HepG2 (cell line): ENCODE measurements around the gene HDGFL2. TPM values are rescaled to one million over a fixed set of nuclear protein-coding genes. Genes with fewer than 3 reads are reported as not detected.

Source experiments
- AFF4 ChIP-seq: sonication (generic); formaldehyde crosslinking; IDR thresholded peaks from 2 replicates; pipeline ENCODE4 v1.4.0; 2020; ENCODE audit warnings: missing genetic modification reagents
- HNF4A ChIP-seq: sonication (generic); formaldehyde crosslinking; IDR thresholded peaks from 2 replicates; pipeline ENCODE4 v1.4.0; 2020; ENCODE audit warnings: missing genetic modification reagents
- KDM3A ChIP-seq: IDR thresholded peaks from 2 replicates; pipeline ENCODE4 v1.6.1; 2018; ENCODE audit warnings: low read depth, missing compliant biosample characterization
- KDM6A ChIP-seq: IDR thresholded peaks from 2 replicates; pipeline ENCODE4 v1.6.1; 2016; ENCODE audit warnings: low read depth
- MAZ ChIP-seq, 2 experiments: sonication (generic) in 1 of 2; formaldehyde crosslinking in 1 of 2; IDR thresholded peaks; 2 replicates each; pipeline versions ENCODE4 v1.5.0 to v1.6.1; 2012 to 2020; ENCODE audit warnings: low read depth in 2 of 2, mild to moderate bottlenecking in 2 of 2, borderline replicate concordance in 1 of 2, improper control_type of control experiment in 1 of 2, low read length in 1 of 2, missing genetic modification reagents in 1 of 2, moderate library complexity in 1 of 2
- MTF1 ChIP-seq: sonication (generic); formaldehyde crosslinking; IDR thresholded peaks from 2 replicates; pipeline ENCODE4 v1.5.0; 2020; ENCODE audit warnings: missing genetic modification reagents
- SRF ChIP-seq: IDR thresholded peaks from 2 replicates; pipeline ENCODE4 v1.6.1; 2011; ENCODE audit warnings: mild to moderate bottlenecking, low read depth, low read length, moderate library complexity
- ZBTB1 ChIP-seq: sonication (generic); formaldehyde crosslinking; IDR thresholded peaks from 2 replicates; pipeline ENCODE4 v1.4.0; 2020; ENCODE audit warnings: missing genetic modification reagents, borderline replicate concordance
- ZBTB37 ChIP-seq: sonication (generic); formaldehyde crosslinking; IDR thresholded peaks from 2 replicates; pipeline ENCODE4 v1.4.0; 2020; ENCODE audit warnings: mild to moderate bottlenecking, missing genetic modification reagents
- ZBTB42 ChIP-seq: sonication (generic); formaldehyde crosslinking; IDR thresholded peaks from 2 replicates; pipeline ENCODE4 v1.5.0; 2020; ENCODE audit warnings: mild to moderate bottlenecking, missing genetic modification reagents
- ZNF235 ChIP-seq: sonication (generic); formaldehyde crosslinking; IDR thresholded peaks from 2 replicates; pipeline ENCODE4 v1.8.1; 2023; ENCODE audit warnings: mild to moderate bottlenecking, missing genetic modification reagents, borderline replicate concordance
- ZNF260 ChIP-seq: sonication (generic); formaldehyde crosslinking; IDR thresholded peaks from 2 replicates; pipeline ENCODE4 v1.4.0; 2020; ENCODE audit warnings: missing genetic modification reagents, low read depth, mild to moderate bottlenecking, borderline replicate concordance
- ZNF280B ChIP-seq: sonication (generic); formaldehyde crosslinking; IDR thresholded peaks from 2 replicates; pipeline ENCODE4 v1.5.0; 2020; ENCODE audit warnings: missing genetic modification reagents, mild to moderate bottlenecking, borderline replicate concordance
- ZNF34 ChIP-seq: sonication (generic); formaldehyde crosslinking; IDR thresholded peaks from 2 replicates; pipeline ENCODE4 v1.4.0; 2020; ENCODE audit warnings: mild to moderate bottlenecking, missing genetic modification reagents, borderline replicate concordance
- ZNF547 ChIP-seq: sonication (generic); formaldehyde crosslinking; IDR thresholded peaks from 2 replicates; pipeline ENCODE4 v1.5.1; 2020; ENCODE audit warnings: mild to moderate bottlenecking, missing genetic modification reagents
- ZNF644 ChIP-seq: IDR thresholded peaks from 2 replicates; pipeline ENCODE4 v1.6.1; 2016; ENCODE audit warnings: low read depth
- ZNF790 ChIP-seq: sonication (generic); formaldehyde crosslinking; IDR thresholded peaks from 2 replicates; pipeline ENCODE4 v1.8.0; 2022; ENCODE audit warnings: missing genetic modification reagents, mild to moderate bottlenecking, borderline replicate concordance
- polyA plus RNA-seq, 8 experiments: library from polyadenylated mRNA; depleted of rRNA in 3 of 8; stranded (reverse) in 7 of 8; unstranded in 1 of 8; fragments of >200 nt; fragmentation: Illumina TruSeq in 4 of 8; extraction: Trizol in 4 of 8; gene quantifications; 2 replicates each; pipeline versions ENCODE4 v1.2.1 to v1.2.3, GENCODE V29; 2011 to 2016; ENCODE audit warnings: low read depth in 4 of 8, missing spikeins in 1 of 8, mixed read lengths in 1 of 8; ENCODE audit not compliant: insufficient read depth in 1 of 8
- total RNA-seq, 5 experiments: library from RNA; depleted of rRNA; stranded (reverse); fragments of >200 nt; fragmentation: Illumina TruSeq; extraction: Trizol; gene quantifications; 2 replicates each; pipeline ENCODE4 v1.2.3, GENCODE V29; 2016; ENCODE audit warnings: low read depth in 1 of 5
- TF ChIP-seq, protein P1 (sequence below): sonication (generic); formaldehyde crosslinking; IDR thresholded peaks from 2 replicates; pipeline ENCODE4 v1.5.0; 2020; ENCODE audit warnings: missing genetic modification reagents
- TF ChIP-seq, protein P2 (sequence below): sonication (generic); formaldehyde crosslinking; conservative IDR thresholded peaks from 2 replicates; pipeline ENCODE4 v1.4.0; 2020; ENCODE audit warnings: missing genetic modification reagents

Gene HDGFL2
- total and polyA plus RNA-seq, 2 of the 13 experiments (the other 11 are each of a cell fraction or from before 2014, with no cell fraction given) = 20.0 to 51.1 TPM

- TF ChIP-seq AFF4 (CRISPR knock-in tag) = no peak
- no peak for TF ChIP-seq ZBTB42 (CRISPR knock-in tag)
- no peak for TF ChIP-seq ZNF547
- TF ChIP-seq ZNF260 (CRISPR knock-in tag) = no peak
- no peak for TF ChIP-seq ZNF644
- no peak for TF ChIP-seq ZNF235 (CRISPR knock-in tag)
- no peak for TF ChIP-seq ZBTB1 (CRISPR knock-in tag)
- no peak for TF ChIP-seq ZBTB37 (CRISPR knock-in tag)
- peak; percentile 82; the same call in 1 of the 2 replicates for TF ChIP-seq KDM3A (CRISPR knock-in tag)
- peak; percentile 72; the same call in 1 of the 2 replicates for TF ChIP-seq ZNF280B (CRISPR knock-in tag)
- TF ChIP-seq HNF4A (CRISPR knock-in tag) = no peak; the same call in 1 of the 2 replicates
- no peak for TF ChIP-seq MTF1 (CRISPR knock-in tag)
- TF ChIP-seq MAZ (IDR thresholded peaks at IDR 0.05; ENCODE audit: borderline replicate concordance, low read depth, low read length) = no peak
- no peak for TF ChIP-seq MAZ (CRISPR knock-in tag; IDR thresholded peaks at IDR 0.05; ENCODE audit: low read depth)
- TF ChIP-seq SRF = peak; percentile 60; the same call in 1 of the 2 replicates
- no peak for TF ChIP-seq ZNF790
- no peak for TF ChIP-seq ZNF34 (CRISPR knock-in tag)
- TF ChIP-seq KDM6A (CRISPR knock-in tag) = no peak
- TF ChIP-seq, protein P1, sequence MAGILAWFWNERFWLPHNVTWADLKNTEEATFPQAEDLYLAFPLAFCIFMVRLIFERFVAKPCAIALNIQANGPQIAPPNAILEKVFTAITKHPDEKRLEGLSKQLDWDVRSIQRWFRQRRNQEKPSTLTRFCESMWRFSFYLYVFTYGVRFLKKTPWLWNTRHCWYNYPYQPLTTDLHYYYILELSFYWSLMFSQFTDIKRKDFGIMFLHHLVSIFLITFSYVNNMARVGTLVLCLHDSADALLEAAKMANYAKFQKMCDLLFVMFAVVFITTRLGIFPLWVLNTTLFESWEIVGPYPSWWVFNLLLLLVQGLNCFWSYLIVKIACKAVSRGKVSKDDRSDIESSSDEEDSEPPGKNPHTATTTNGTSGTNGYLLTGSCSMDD (CRISPR knock-in tag) = no peak
- TF ChIP-seq, protein P2, sequence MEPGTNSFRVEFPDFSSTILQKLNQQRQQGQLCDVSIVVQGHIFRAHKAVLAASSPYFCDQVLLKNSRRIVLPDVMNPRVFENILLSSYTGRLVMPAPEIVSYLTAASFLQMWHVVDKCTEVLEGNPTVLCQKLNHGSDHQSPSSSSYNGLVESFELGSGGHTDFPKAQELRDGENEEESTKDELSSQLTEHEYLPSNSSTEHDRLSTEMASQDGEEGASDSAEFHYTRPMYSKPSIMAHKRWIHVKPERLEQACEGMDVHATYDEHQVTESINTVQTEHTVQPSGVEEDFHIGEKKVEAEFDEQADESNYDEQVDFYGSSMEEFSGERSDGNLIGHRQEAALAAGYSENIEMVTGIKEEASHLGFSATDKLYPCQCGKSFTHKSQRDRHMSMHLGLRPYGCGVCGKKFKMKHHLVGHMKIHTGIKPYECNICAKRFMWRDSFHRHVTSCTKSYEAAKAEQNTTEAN (CRISPR knock-in tag) = no peak
These were observed 14.3 kb upstream of the HDGFL2 start, which contains the start of gene UBXN6 (continued) for GRCh38 chr19:4457654-4458395.
